H9 (cell line): Measurements from ENCODE around the gene FGFR1OP2. TPM values are rescaled to one million over a fixed set of nuclear protein-coding genes. Genes with fewer than 3 reads are reported as not detected.
"Not testable (repeated sequence)": the region's sequence is repeated elsewhere in the genome, so short reads cannot be mapped to it uniquely, and the experiment has no call there.

Source experiments
- DNase-seq: peaks from one replicate; pipeline ENCODE4 v3.0.0-alpha.2; 2017
- H2AFZ ChIP-seq: one replicate; pipeline ENCODE4 v1.6.1; 2013; ENCODE audit warnings: mild to moderate bottlenecking, low read length, control low read depth, moderate library complexity
- H2AK5ac ChIP-seq: 2 replicates; pipeline ENCODE4 v1.6.1; 2013; ENCODE audit warnings: low read length, control low read depth, mixed read lengths; ENCODE audit not compliant: insufficient read length
- H2BK120ac ChIP-seq: one replicate; pipeline ENCODE4 v1.6.1; 2013; ENCODE audit warnings: low read depth, mild to moderate bottlenecking, low read length, control low read depth, inconsistent platforms; ENCODE audit not compliant: poor library complexity, severe bottlenecking
- H2BK12ac ChIP-seq: 2 replicates; pipeline ENCODE4 v1.6.1; 2013; ENCODE audit warnings: low read length, control low read depth, mixed read lengths, low read depth; ENCODE audit not compliant: insufficient read length
- H2BK15ac ChIP-seq: 2 replicates; pipeline ENCODE4 v1.6.1; 2013; ENCODE audit warnings: low read depth, low read length, control low read depth
- H2BK20ac ChIP-seq: one replicate; pipeline ENCODE4 v1.6.1; 2013; ENCODE audit warnings: low read depth, mild to moderate bottlenecking, low read length, control low read depth, inconsistent platforms; ENCODE audit not compliant: poor library complexity, severe bottlenecking
- H2BK5ac ChIP-seq: 2 replicates; pipeline ENCODE4 v1.6.1; 2013; ENCODE audit warnings: low read length, control low read depth, mixed read lengths; ENCODE audit not compliant: insufficient read length
- H3K14ac ChIP-seq: 2 replicates; pipeline ENCODE4 v1.6.1; 2013; ENCODE audit warnings: low read length, control low read depth; ENCODE audit not compliant: insufficient read depth
- H3K18ac ChIP-seq: 2 replicates; pipeline ENCODE4 v1.6.1; 2013; ENCODE audit warnings: low read depth, mild to moderate bottlenecking, mixed read lengths, low read length, control low read depth; ENCODE audit not compliant: insufficient read length
- H3K23ac ChIP-seq: 2 replicates; pipeline ENCODE4 v1.6.1; 2013; ENCODE audit warnings: low read length, control low read depth, mixed read lengths, low read depth; ENCODE audit not compliant: insufficient read length
- H3K23me2 ChIP-seq: 2 replicates; pipeline ENCODE4 v1.6.1; 2013; ENCODE audit warnings: low read depth, mild to moderate bottlenecking, mixed read lengths, low read length, control low read depth; ENCODE audit not compliant: insufficient read length, poor library complexity, severe bottlenecking
- H3K27ac ChIP-seq: 2 replicates; pipeline ENCODE4 v1.5.1; 2013; ENCODE audit warnings: low read length, control low read depth, mixed read lengths, low read depth; ENCODE audit not compliant: insufficient read length
- H3K27me3 ChIP-seq: 2 replicates; pipeline ENCODE4 v1.6.1; 2013; ENCODE audit warnings: low read length, control low read depth, inconsistent platforms; ENCODE audit not compliant: insufficient read depth
- H3K4ac ChIP-seq: 2 replicates; pipeline ENCODE4 v1.6.1; 2013; ENCODE audit warnings: low read depth, mild to moderate bottlenecking, control low read depth, inconsistent platforms, low read length, moderate library complexity
- H3K4me1 ChIP-seq: 2 replicates; pipeline ENCODE4 v1.6.1; 2013; ENCODE audit warnings: low read length, control low read depth, inconsistent platforms; ENCODE audit not compliant: insufficient read depth
- H3K4me2 ChIP-seq: 2 replicates; pipeline ENCODE4 v1.6.1; 2013; ENCODE audit warnings: low read length, control low read depth, mixed read lengths; ENCODE audit not compliant: insufficient read length, insufficient read depth
- H3K56ac ChIP-seq: 2 replicates; pipeline ENCODE4 v1.6.1; 2013; ENCODE audit warnings: low read depth, mild to moderate bottlenecking, mixed read lengths, low read length, control low read depth; ENCODE audit not compliant: insufficient read length
- H3K79me1 ChIP-seq: 2 replicates; pipeline ENCODE4 v1.6.1; 2013; ENCODE audit warnings: low read depth, mild to moderate bottlenecking, moderate library complexity, low read length, control low read depth, inconsistent platforms; ENCODE audit not compliant: insufficient read depth, poor library complexity, severe bottlenecking
- H3K79me2 ChIP-seq: 2 replicates; pipeline ENCODE4 v1.6.1; 2013; ENCODE audit warnings: low read length, control low read depth, inconsistent platforms; ENCODE audit not compliant: insufficient read depth
- H3K9ac ChIP-seq: 2 replicates; pipeline ENCODE4 v1.6.1; 2013; ENCODE audit warnings: low read length, control low read depth, mixed read lengths; ENCODE audit not compliant: insufficient read length; ENCODE audit errors: extremely low read depth
- H3K9me3 ChIP-seq: one replicate; pipeline ENCODE4 v1.6.1; 2013; ENCODE audit warnings: low read depth, low read length, inconsistent platforms; ENCODE audit not compliant: control insufficient read depth
- H3T11ph ChIP-seq: one replicate; pipeline ENCODE4 v1.6.1; 2013; ENCODE audit warnings: mild to moderate bottlenecking, low read length, control low read depth, inconsistent platforms
- H4K20me1 ChIP-seq: one replicate; pipeline ENCODE4 v1.6.1; 2013; ENCODE audit not compliant: control insufficient read depth, insufficient read length, insufficient read depth
- H4K5ac ChIP-seq: 2 replicates; pipeline ENCODE4 v1.6.1; 2013; ENCODE audit warnings: low read depth, mild to moderate bottlenecking, mixed read lengths, low read length, control low read depth; ENCODE audit not compliant: insufficient read length
- H4K8ac ChIP-seq: replicated peaks from 2 replicates; pipeline ENCODE4 v1.6.1; 2013; ENCODE audit warnings: low read length, control low read depth, mixed read lengths, low read depth; ENCODE audit not compliant: insufficient read length
- H4K91ac ChIP-seq: 2 replicates; pipeline ENCODE4 v1.6.1; 2013; ENCODE audit warnings: low read depth, mild to moderate bottlenecking, moderate library complexity, mixed read lengths, low read length, control low read depth; ENCODE audit not compliant: insufficient read length
- H3K27ac Mint-ChIP-seq, 3 experiments: 2 replicates in 2 of 3; 3 replicates in 1 of 3; pipeline ENCODE4 v1.8.0; 2020 to 2021; ENCODE audit warnings: mixed read lengths in 3 of 3, mild to moderate bottlenecking in 1 of 3, moderate library complexity in 1 of 3
- H3K27me3 Mint-ChIP-seq: 2 replicates; pipeline ENCODE4 v1.8.0; 2021; ENCODE audit warnings: low read depth, mild to moderate bottlenecking, moderate library complexity, mixed read lengths
- H3K36me3 Mint-ChIP-seq, 3 experiments: 2 replicates in 2 of 3; 3 replicates in 1 of 3; pipeline ENCODE4 v1.8.0; 2020 to 2021; ENCODE audit warnings: low read depth in 3 of 3, mixed read lengths in 3 of 3; ENCODE audit not compliant: insufficient read depth in 1 of 3
- H3K4me1 Mint-ChIP-seq, 2 experiments: 2 replicates each; pipeline ENCODE4 v1.8.0; 2020; ENCODE audit warnings: mixed read lengths in 2 of 2
- H3K4me3 Mint-ChIP-seq, 2 experiments: 2 replicates in 1 of 2; 3 replicates in 1 of 2; pipeline ENCODE4 v1.8.0; 2020 to 2021; ENCODE audit warnings: mild to moderate bottlenecking in 2 of 2, mixed read lengths in 2 of 2, moderate library complexity in 1 of 2
- H3K9me3 Mint-ChIP-seq, 2 experiments: 2 replicates in 1 of 2; 3 replicates in 1 of 2; pipeline ENCODE4 v1.8.0; 2020; ENCODE audit warnings: mild to moderate bottlenecking in 2 of 2, mixed read lengths in 2 of 2, moderate library complexity in 1 of 2
- WGBS: extraction: QIAGEN DNeasy Blood & Tissue Kit; methylation state at CpG from one replicate; pipeline ENCODE4 v1.1.7; 2013; ENCODE audit warnings: missing lambda C conversion rate, low lambda C conversion rate, mixed read lengths; ENCODE audit not compliant: insufficient read length; ENCODE audit errors: extremely low coverage; 5-methylcytosine and 5-hydroxymethylcytosine counted together
- total RNA-seq: library from RNA; stranded (reverse); gene quantifications from 2 replicates; pipeline ENCODE4 v1.2.1, GENCODE V29; 2021
- TF ChIP-seq, protein P1 (sequence below): fragments of 200-600 bp; sonication (generic); conservative IDR thresholded peaks from 3 replicates; pipeline ENCODE4 v1.8.0; 2021; ENCODE audit warnings: antibody characterized with exemption, mild to moderate bottlenecking

The FGFR1OP2 gene
- total RNA-seq, 1 experiment from 2014 or later, result 30.0 TPM

DNA sequence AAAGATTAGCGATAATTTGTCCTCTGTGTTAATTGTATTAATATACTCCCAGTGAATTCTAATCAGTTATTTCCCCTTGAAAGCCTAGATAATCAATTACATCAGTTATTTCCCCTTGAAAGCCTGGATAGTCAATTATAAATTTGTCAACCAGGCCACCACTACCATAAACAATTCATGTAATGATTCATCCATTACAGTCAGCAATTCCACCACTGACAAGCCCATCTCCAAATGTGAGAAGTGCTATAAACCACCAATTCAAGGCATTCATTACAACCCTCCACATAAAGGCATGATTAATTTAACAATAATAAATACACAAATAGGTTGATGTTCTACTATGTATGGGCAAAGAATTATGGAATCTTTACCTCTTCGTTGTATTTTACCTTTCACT, 41.4 kb upstream of the FGFR1OP2 start:
- Histone ChIP-seq H4K20me1 (no peaks in the 10 kb centered on the region), H3K4ac (no peak overlapping the region), H3K27ac (no peak overlapping the region), H3K4me1 (no peaks in the 10 kb centered on the region), H3K79me1 (no peaks in the 10 kb centered on the region), H4K5ac (no peak overlapping the region), H3K4me2 (no peak overlapping the region), H3K79me2 (no peaks in the 10 kb centered on the region), H2AFZ (no peak overlapping the region), H2BK5ac (no peak overlapping the region), H2AK5ac (no peak overlapping the region), H4K8ac (no peak overlapping the region), H2BK12ac (no peak overlapping the region), H3K18ac (no peak overlapping the region), H3K27me3 (no peaks in the 10 kb centered on the region), H3K9ac (no peak overlapping the region), H2BK15ac (no peak overlapping the region), H3K56ac (no peak overlapping the region), H3K23me2 (no peaks in the 10 kb centered on the region), H2BK20ac (no peak overlapping the region), H2BK120ac (no peak overlapping the region), H3K14ac (no peak overlapping the region), H3T11ph (no peak overlapping the region), H3K9me3 (no peaks in the 10 kb centered on the region), H3K23ac (no peak overlapping the region), H4K91ac (no peak overlapping the region)
- Mint-ChIP-seq H3K36me3 (peaks cover 13 to 26% (median 17%) of the 10 kb centered on the region in 3 experiments), H3K9me3 (no peaks in the 10 kb centered on the region), H3K27me3 (no peaks in the 10 kb centered on the region), H3K4me3 (no peak overlapping the region), H3K27ac (no peak overlapping the region), H3K4me1 (no peaks in the 10 kb centered on the region)
- TF ChIP-seq, protein P1, sequence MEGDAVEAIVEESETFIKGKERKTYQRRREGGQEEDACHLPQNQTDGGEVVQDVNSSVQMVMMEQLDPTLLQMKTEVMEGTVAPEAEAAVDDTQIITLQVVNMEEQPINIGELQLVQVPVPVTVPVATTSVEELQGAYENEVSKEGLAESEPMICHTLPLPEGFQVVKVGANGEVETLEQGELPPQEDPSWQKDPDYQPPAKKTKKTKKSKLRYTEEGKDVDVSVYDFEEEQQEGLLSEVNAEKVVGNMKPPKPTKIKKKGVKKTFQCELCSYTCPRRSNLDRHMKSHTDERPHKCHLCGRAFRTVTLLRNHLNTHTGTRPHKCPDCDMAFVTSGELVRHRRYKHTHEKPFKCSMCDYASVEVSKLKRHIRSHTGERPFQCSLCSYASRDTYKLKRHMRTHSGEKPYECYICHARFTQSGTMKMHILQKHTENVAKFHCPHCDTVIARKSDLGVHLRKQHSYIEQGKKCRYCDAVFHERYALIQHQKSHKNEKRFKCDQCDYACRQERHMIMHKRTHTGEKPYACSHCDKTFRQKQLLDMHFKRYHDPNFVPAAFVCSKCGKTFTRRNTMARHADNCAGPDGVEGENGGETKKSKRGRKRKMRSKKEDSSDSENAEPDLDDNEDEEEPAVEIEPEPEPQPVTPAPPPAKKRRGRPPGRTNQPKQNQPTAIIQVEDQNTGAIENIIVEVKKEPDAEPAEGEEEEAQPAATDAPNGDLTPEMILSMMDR, result no peak
- no CpG with 5 or more reads among the region's 2 CpGs for WGBS
- DNase-seq, result no peak

DNA sequence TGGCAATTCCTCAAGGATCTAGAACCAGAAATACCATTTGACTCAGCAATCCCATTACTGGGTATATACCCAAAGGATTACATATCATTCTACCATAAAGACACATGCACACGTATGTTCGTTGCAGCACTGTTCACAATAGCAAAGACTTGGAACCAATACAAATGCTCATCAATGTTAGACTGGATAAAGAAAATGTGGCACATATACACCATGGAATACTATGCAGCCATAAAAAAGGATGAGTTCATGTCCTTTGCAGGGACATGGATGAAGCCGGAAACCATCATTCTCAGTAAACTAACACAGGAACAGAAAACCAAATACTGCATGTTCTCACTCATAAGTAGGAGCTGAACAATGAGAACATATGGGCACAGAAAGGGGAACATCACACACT, 34.9 kb upstream of the FGFR1OP2 start:
- H3K56ac ChIP-seq, H2BK15ac ChIP-seq, H3K4me1 Mint-ChIP-seq, H4K91ac ChIP-seq, H3K14ac ChIP-seq, H3K4me3 Mint-ChIP-seq, H4K20me1 ChIP-seq, H3K27me3 ChIP-seq, H2BK12ac ChIP-seq, H3K23ac ChIP-seq, H3K79me2 ChIP-seq, H3K23me2 ChIP-seq, H2BK20ac ChIP-seq, H2BK120ac ChIP-seq, H3K27ac Mint-ChIP-seq, H3K27ac ChIP-seq, H3K4me2 ChIP-seq, H3T11ph ChIP-seq, H2BK5ac ChIP-seq, H4K5ac ChIP-seq, H3K9ac ChIP-seq, H3K27me3 Mint-ChIP-seq, H2AFZ ChIP-seq, H3K79me1 ChIP-seq, H4K8ac ChIP-seq, H3K4ac ChIP-seq, H3K18ac ChIP-seq, DNase-seq, H3K4me1 ChIP-seq, H3K9me3 ChIP-seq, H2AK5ac ChIP-seq: not testable (repeated sequence)
- H3K9me3 Mint-ChIP-seq, result peaks cover 11% of the 10 kb centered on the region in 2 experiments
- WGBS, result no CpG with 5 or more reads among the region's 3 CpGs
- peaks cover 42 to 69% (median 54%) of the 10 kb centered on the region in 3 experiments for H3K36me3 Mint-ChIP-seq
